NT2/D1 (cell line): ENCODE data around the gene PDE3A.

Experiments
- SUZ12 ChIP-seq: IDR thresholded peaks from 2 replicates; pipeline ENCODE4 v1.6.1; 2011; ENCODE audit not compliant: insufficient read length, insufficient read depth; ENCODE audit errors: extremely low read depth
- YY1 ChIP-seq: IDR thresholded peaks from 2 replicates; pipeline ENCODE4 v1.6.1; 2011; ENCODE audit not compliant: insufficient read length, insufficient read depth
- ZNF274 ChIP-seq: IDR thresholded peaks from 2 replicates; pipeline ENCODE4 v1.6.1; 2011; ENCODE audit warnings: mild to moderate bottlenecking, low read depth, low read length

DNA sequence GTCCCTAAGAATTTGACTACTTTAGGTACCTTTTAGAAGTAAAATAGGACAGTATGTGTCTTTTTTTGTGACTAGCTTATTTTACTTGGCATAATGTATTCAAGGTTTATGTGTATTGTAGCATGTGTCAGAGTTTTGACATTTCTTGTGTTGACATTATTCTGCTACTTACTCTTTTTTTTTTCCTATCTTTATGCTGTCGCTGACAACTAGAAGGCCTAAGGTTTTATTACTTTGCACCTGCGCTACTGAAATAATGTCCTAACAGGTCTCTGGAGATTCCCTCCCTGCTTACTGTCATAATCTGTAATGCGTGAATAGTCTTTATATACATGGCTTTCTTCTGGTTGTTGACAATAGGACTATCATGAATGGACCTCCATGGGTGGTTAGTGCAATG, 43.0 kb downstream of the PDE3A start:
- TF ChIP-seq YY1 = no peak
- no peak for TF ChIP-seq SUZ12
- no peak for TF ChIP-seq ZNF274
